Tibial nerve (tissue), 3 donors: ENCODE measurements around the gene EXOC4.

Experiments used
- POLR2A ChIP-seq, 2 donors: fragments of 450-650 bp; IDR thresholded peaks; one replicate each; pipeline ENCODE4 v1.6.1; 2017; ENCODE audit warnings: antibody characterized with exemption in 2 of 2, mild to moderate bottlenecking in 2 of 2, moderate library complexity in 2 of 2
- TF ChIP-seq, protein P1 (sequence below), 5 experiments: fragments of 200-600 bp in 3 of 5; fragments of 450-650 bp in 2 of 5; sonication (generic) in 3 of 5; IDR thresholded peaks; one replicate each; pipeline ENCODE4 v1.5.1; 2016 to 2019; ENCODE audit warnings: antibody characterized with exemption in 5 of 5, mild to moderate bottlenecking in 3 of 5, moderate library complexity in 2 of 5

GRCh38 chr7:133957845-133958244 lies 705.0 kb downstream of the EXOC4 start:
- no peak for TF ChIP-seq POLR2A (IDR thresholded peaks at IDR 0.05)
- TF ChIP-seq, protein P1, sequence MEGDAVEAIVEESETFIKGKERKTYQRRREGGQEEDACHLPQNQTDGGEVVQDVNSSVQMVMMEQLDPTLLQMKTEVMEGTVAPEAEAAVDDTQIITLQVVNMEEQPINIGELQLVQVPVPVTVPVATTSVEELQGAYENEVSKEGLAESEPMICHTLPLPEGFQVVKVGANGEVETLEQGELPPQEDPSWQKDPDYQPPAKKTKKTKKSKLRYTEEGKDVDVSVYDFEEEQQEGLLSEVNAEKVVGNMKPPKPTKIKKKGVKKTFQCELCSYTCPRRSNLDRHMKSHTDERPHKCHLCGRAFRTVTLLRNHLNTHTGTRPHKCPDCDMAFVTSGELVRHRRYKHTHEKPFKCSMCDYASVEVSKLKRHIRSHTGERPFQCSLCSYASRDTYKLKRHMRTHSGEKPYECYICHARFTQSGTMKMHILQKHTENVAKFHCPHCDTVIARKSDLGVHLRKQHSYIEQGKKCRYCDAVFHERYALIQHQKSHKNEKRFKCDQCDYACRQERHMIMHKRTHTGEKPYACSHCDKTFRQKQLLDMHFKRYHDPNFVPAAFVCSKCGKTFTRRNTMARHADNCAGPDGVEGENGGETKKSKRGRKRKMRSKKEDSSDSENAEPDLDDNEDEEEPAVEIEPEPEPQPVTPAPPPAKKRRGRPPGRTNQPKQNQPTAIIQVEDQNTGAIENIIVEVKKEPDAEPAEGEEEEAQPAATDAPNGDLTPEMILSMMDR (IDR thresholded peaks at IDR 0.05): no peak
